Dermis blood vessel endothelial cell (primary cell): Measurements from ENCODE around the gene KLHL15. TPM values are rescaled to one million over a fixed set of nuclear protein-coding genes. Genes with fewer than 3 reads are reported as not detected.
"Not testable (repeated sequence)": the region's sequence is repeated elsewhere in the genome, so short reads cannot be mapped to it uniquely, and the experiment has no call there.

Source experiments
- DNase-seq: peaks from one replicate; pipeline ENCODE4 v3.0.0; 2010
- total RNA-seq: library from RNA; depleted of rRNA; stranded (reverse); fragments of >200 nt; gene quantifications from 2 replicates; pipeline ENCODE4 v1.2.3, GENCODE V29; 2014

Gene KLHL15
- total RNA-seq, 1 donor from 2014 or later: 9.4 TPM

- DNase-seq: no peak
Measured at GRCh38 chrX:24017674-24018073, 9.3 kb downstream of the KLHL15 start.

GRCh38 chrX:24014388-24015018 lies 12.5 kb downstream of the KLHL15 start:
- no peak for DNase-seq

- DNase-seq: no peak
Measured at GRCh38 chrX:24012266-24012665, 14.7 kb downstream of the KLHL15 start.

- no peak for DNase-seq
Measured at GRCh38 chrX:24005867-24006266, 21.1 kb downstream of the KLHL15 start.

GRCh38 chrX:24005028-24005427 lies 22.0 kb downstream of the KLHL15 start:
- no peak for DNase-seq

- peak; percentile 5 for DNase-seq
Measured at GRCh38 chrX:24002792-24003191, 24.2 kb downstream of the KLHL15 start.

GRCh38 chrX:24002167-24002566 lies 24.8 kb downstream of the KLHL15 start:
- DNase-seq: no peak

GRCh38 chrX:23999671-24000070 lies 27.3 kb downstream of the KLHL15 start:
- DNase-seq: no peak

- DNase-seq: peak; percentile 59
Measured at GRCh38 chrX:23993012-23993633, 33.9 kb downstream of the KLHL15 start.

- DNase-seq: no peak
Measured at GRCh38 chrX:23992431-23992830, 34.6 kb downstream of the KLHL15 start.

- no peak for DNase-seq
Measured at GRCh38 chrX:23990455-23990854, 36.5 kb downstream of the KLHL15 start.

GRCh38 chrX:23989689-23990088 lies 37.3 kb downstream of the KLHL15 start:
- no peak for DNase-seq

GRCh38 chrX:23982891-23983290 lies 44.1 kb downstream of the KLHL15 start:
- no peak for DNase-seq

GRCh38 chrX:23981711-23982110 lies 45.3 kb downstream of the KLHL15 start:
- no peak for DNase-seq

- DNase-seq: no peak
Measured at GRCh38 chrX:23981222-23981621, 45.8 kb downstream of the KLHL15 start.

- DNase-seq: no peak
Measured at GRCh38 chrX:23980011-23980441, 47.0 kb downstream of the KLHL15 start.

GRCh38 chrX:23978491-23978890 lies 48.5 kb downstream of the KLHL15 start:
- DNase-seq: no peak

GRCh38 chrX:23965630-23966029 lies 61.4 kb downstream of the KLHL15 start:
- not testable (repeated sequence) for DNase-seq

GRCh38 chrX:23964191-23964590 lies 62.8 kb downstream of the KLHL15 start:
- DNase-seq: no peak

GRCh38 chrX:23959781-23960180 lies 67.2 kb downstream of the KLHL15 start:
- no peak for DNase-seq

GRCh38 chrX:23954396-23954795 lies 72.6 kb downstream of the KLHL15 start:
- DNase-seq: no peak

- DNase-seq: no peak
Measured at GRCh38 chrX:23953908-23954269, 73.1 kb downstream of the KLHL15 start.

- peak; percentile 7 for DNase-seq
Measured at GRCh38 chrX:23952984-23953907, 73.7 kb downstream of the KLHL15 start.

- DNase-seq: no peak
Measured at GRCh38 chrX:23952391-23952790, 74.6 kb downstream of the KLHL15 start.
